Umbilical cord (tissue), 2 donors: ENCODE results near the gene PRKCB. TPM values are rescaled to one million over a fixed set of nuclear protein-coding genes. Genes with fewer than 3 reads are reported as not detected.

Source experiments
- DNase-seq: peaks from one replicate; pipeline ENCODE4 v3.0.0-alpha.2; 2015; ENCODE audit warnings: low spot score
- total RNA-seq: library from RNA; depleted of rRNA; stranded (reverse); fragments of >200 nt; gene quantifications from one replicate; pipeline ENCODE4 v1.2.3, GENCODE V29; 2014; ENCODE audit warnings: low replicate concordance; ENCODE audit not compliant: insufficient read depth

The PRKCB gene
- total RNA-seq, 1 donor from 2014 or later = 17.8 TPM

DNA sequence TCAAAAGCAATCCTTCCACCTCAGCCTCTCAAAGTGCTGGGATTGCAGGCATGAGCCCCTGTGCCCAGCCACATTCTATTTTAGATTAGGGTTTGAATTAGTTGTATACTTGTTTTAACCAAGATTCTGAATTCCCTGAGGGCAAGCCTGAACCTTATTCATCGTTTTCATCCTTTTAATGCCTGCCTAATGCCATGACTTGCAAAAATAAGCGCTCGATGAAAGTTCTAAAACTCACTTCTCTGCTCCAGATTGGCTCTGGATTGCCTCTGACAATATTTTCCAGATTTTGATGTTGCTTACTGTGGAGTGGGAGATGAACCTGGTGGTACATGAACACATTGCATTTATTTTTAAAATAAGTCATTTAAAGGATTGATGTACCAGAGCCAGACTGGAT lies 329.5 kb downstream of the PRKCB start:
- no peak for DNase-seq

DNA sequence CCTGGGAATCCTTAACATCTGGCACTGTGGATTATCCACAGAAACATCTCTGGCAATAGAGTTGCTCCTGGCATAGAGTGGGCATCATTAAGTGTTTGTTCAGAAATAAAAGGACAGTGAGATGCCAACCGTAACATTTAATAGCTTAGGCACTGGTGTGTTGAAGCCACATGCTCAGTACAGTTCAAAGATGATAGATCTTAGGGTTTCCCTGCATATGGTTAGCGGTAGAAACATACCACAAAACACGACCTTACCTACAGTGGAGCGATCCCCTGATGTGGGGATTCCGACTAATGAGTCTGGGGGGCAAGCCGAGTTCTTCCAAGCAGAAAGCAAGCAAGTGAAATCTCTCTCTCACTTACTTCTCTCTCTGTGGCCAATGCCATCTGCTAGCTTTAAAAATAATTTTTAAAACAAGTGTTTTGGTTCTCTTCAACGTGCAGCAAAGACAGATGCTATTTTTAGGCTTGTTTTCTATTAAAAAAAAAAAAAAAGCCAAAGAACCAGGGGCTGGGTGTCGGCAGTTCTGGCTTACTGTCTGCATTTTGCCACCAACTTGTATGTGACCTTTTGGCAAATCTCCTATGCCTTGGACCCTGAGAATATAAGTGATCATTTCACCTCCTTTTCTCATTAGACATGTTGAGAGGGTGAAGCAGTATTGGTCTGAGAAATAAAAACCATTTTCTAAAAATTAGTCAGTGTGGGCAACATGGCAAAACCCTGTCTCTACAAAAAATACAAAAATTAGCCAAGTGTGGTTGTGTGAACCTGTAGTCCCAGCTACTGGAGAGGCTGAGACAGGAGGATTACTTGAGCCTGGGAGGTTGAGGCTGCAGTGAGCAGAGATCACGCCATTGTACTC lies 331.1 kb downstream of the PRKCB start:
- no peak for DNase-seq

DNA sequence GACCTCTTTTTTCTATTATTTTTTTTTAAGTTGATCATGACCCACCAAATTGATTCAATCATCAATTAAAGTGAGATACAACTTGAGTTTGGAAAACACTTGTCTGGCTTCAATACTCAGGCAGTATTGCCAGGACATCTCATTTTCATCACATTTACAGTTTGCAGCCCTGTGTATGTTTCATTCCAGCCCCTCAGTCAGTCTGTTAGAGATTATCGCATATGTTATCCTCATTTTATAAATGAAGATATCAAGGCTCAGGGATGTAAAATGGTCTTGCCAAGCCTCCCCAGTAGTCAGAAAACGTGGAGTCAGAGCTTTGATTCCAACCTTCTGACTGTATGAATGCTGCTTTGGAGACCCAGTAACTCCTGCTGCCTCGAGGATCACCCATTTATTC lies 333.1 kb downstream of the PRKCB start:
- no peak for DNase-seq

DNA sequence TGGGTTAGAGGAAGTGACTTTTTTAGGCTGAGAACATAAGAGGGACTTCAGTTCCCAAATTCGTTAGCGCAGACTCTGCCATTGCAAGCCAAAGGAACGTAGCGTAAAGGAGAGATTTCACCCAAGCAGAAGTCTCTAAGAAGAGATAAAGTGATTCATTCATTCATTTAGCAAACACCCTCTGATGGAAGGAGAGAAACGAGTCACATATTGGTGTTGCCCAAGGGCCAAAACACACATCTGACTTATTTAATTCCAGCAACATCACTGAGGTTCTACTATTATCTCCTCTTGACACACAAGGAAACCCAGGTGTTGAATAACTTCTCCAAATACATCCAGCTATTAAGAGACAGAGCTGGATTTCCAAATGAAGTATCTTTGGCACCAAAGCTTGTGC lies 334.6 kb downstream of the PRKCB start:
- no peak for DNase-seq

DNA sequence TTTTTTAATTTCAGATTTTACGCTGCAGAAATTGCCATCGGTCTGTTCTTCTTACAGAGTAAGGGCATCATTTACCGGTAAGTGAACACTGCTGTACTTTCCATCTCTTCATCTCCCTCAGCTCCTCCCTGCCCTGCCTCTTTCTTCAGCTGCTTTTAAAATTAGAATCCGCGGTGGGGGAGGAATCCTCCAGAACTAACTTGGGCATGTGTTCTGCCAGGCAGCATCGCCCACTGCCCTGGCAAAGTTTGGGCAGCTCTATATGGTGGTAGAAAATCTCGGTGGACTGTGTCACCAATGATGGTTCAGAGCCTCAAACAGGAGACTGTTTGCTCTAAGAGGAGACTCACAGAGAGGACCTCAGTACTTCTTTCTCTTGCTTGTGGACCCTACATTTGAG lies 338.7 kb downstream of the PRKCB start:
- DNase-seq = no peak

DNA sequence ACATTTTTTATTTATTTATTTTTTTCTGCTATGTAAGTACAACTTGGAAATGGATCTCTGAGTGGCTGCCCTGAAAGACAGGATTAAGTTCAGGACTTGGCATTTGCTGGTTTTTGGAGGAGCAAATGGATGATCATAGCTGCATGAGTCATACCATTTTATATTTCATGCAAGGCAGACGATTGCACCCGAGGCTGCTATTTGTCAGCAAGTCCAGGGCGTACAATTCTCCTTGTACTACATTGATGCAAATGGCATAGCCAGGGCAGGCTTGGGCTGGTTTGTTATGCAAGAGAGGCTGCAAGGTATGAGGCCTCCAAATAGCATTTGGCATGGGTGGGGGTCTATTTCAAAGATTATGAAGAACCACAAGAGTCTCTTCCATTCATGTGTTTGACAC lies 339.2 kb downstream of the PRKCB start:
- no peak for DNase-seq

DNA sequence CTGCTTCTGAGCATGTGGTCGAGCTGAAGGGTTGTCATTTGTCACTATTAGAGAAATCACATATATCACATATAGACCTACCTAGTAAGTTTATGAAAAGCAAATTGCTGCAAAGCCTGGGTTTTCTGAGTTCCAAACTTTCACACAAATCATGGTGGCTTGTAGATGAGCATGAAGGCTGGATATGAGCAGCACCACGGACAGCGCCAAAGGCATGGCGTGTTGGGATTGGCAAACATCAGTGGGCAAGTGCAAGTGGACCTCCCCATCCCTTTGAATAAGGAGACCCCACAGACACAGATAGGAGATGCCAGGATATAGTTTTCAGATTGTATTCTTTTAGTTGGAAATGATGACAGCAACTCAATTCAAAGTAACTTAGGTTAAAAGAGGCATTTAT lies 342.7 kb downstream of the PRKCB start:
- DNase-seq = no peak

DNA sequence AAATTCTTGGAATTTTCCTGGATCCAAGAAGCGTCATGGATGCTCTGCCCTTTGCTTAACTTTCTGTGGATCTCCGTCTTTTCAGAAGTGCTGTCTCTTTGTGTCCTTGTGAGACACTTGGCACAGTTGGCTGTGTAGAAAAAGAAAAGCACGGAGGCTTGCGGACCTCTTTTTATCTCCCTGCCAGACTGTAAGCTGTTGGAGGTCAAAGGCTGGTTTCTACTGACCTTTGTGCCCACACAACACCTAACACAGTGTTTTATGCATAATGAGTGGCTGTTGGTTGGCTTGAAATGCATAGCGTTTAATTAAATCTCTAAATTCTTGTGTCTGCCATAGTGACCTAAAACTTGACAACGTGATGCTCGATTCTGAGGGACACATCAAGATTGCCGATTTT lies 344.7 kb downstream of the PRKCB start:
- no peak for DNase-seq

DNA sequence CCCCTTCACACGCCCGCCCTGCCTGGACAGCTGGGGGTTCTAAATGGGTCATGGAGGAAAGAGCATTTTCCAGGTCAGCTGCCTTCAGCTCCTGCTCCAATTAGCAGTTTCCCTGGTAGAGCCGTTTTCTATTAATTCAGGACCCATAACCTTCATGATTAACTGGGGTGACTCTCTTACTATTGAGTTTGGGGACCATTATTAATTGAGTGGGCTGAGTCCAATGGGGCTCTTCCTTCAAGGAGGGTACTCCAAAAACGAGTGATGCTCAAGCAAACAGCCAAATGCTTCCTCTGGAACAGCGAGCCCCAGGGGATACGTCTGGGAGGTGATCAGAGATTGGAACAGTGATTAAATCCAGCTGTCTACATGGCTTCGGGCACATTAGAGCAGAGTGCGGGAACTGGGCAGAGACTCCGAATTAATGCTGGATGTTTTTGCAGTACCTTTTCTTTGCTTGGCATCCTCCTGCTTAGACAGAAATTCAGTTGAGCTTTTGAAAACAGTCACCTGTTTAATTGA lies 352.3 kb downstream of the PRKCB start:
- no peak for DNase-seq

DNA sequence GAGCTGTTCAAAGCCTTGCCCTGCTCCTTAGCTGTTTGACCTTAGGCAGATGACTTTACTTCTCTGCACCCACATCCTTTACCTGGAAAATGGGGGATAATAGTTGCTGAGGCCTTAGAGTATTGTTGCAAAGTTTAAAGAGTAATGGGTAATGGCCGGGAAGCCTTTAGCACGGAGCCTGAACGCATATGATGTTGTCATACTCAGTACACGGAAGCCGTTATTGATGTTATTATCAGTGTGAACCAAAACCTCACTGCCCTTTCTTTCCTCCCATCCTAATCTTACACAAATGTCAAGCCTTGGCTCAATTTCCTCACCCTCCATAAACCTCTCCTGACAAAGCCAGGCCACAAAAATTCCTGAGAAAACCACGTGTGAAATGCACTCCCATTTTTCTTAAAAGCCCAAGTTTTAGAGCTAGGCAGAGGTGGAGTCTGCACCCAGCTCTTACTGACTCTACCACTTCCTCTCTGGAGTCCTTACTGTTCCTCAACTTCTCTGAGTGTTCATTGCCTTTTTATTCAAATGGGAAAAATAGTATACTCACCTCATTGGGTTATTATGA lies 353.1 kb downstream of the PRKCB start:
- no peak for DNase-seq

DNA sequence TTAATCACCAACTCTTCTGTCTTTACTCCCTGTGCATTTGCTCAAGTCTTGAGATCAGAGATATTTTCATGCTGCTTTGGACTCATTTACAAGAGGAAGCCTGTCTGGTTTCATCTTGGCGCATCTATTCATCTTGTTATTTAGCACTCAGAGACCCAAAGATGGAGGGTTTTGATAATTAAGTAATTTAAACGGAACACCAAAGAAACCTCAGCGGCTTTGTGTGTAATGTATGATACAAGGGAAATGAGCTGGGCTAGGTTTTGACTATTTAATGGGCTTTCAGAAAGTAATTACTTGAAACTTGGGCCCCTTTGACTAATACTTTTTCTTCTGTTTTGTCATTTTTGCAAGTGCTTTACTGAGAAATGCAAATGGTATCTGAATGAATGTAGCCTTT lies 354.2 kb downstream of the PRKCB start:
- no peak for DNase-seq

DNA sequence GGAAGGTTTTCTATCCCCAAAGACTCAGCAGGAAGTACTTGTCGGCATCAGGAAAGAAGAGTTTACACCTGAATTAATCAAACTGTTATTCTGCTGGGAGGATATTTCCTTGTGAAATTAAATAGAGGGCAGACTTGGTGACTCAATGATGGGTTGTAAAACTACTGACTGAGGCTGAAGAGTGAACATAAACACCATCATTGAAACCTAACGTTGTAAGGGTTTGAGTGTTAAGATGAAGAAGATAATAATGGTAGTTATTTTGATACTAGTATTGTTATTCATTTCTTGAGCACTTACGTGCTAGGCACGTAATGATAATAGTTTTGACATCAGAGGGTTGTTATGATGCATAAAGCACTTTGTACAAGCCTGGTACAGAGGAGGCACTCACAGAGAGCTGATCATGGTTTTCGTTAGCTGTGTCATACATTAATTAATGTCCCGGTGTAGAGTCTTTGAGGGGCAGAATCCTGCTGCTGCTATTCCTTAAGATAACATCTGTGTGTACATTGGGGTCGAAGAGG lies 356.2 kb downstream of the PRKCB start:
- DNase-seq = no peak

DNA sequence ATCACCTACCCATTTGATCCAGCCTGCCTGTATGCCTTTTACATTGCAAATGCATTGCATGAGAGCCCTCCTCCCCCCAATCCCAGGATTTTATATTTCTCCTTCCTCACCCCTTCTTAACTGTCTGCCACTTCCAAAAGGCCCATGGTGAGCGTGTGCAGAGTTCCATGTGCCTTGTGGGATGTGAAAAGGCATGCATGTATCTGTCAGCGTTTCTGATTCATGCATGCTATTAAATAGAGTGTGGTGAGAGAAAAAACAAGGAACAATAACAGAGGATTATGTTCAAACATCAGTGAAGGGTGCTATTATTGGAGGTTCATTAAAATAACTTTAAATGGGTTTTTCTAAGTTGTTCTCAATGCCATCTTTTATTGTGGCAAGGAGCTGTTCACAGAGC lies 359.4 kb downstream of the PRKCB start:
- DNase-seq = no peak

DNA sequence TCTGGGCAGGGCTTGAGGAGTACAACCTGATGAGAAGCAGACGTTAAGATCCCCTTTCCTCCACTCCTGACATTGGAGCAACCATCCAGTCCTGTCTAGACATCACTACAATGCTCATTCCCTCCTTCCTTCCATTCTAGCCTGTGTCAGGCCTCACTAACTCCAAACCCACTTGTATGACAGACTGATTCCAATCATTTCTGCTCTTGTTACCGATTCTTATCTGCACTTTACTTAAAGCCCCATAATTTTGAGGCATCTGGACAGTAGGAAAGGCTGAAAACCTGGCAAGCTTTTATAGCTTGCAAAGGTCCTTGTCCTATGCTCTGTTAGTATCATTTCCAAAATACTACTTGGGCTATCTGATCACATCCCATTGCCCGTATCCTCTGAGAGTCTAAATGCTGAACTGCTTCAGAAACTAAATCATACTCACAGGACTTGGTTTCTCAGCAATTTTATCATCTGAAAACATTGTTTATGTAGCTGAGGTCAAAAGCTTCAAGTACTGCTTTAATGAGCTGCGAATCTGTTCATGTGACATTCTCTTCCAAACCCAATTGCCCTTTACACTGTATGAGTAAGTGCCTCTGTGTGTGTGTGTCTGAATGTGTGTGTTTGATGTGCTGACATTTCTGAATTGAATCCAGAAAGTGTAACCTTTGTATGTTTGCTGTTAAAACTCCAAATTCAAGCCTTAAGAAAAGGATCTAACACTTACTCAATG lies 363.2 kb downstream of the PRKCB start:
- DNase-seq = no peak

DNA sequence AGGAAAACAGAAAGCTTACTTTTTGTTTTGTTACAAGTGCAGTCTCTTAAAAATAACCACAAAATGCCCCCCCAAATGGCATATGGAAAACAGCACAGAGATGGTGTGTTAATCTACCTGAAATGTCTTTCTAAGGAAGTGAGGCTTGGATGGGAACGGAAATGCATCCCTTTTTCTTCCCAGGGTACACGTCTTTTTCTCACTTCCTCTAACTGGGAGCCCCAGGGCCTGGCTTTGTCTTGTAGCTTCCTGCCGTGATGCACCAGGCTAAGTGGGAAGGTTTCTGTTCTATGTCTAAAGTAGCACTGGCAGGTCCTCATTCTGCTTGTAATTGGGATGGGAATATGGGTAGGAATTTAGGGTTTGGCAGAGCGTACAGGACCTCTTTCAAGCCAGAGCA lies 367.9 kb downstream of the PRKCB start:
- no peak for DNase-seq

DNA sequence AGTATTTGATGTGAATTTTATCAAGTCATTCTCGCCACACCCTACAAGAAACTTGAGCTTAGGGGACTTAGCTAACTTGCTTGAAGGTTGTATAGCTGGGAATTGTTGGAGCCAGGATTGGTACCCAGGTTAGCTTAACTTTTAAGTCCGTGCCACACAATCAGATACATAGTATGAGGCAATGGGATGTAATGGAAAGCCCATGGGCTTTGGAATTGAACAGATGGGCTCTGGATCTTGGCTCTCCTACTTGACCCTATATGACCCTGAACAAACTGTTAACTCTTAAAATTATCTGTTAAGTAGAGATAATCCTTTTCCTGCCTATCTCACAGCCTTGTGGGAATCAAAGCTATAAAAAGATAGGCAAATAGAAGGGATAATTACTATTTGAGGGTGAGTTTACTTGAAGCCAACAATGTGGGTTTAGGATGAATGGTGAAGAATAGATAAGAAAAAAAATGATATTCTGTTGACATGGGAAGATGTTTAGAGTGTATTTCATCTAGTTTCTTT lies 368.4 kb downstream of the PRKCB start:
- no peak for DNase-seq

DNA sequence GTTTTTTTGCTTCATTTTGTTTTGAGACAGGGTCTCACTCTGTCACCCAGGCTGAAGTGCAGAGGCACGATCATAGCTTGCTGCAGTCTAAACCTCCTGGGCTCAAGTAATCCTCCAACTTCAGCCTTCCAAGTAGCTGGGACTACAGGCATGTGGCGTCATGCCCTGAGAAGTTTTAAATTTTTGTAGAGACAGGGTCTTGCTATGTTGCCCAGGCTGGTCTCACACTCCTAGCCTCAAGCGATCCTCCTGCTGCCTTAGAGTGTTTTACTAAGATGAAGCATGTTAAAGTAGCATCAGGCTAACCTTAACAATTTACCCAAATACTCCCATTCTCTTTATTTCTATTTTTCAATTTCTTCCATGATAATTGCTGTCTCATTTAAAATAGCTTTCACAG lies 371.1 kb downstream of the PRKCB start:
- no peak for DNase-seq

DNA sequence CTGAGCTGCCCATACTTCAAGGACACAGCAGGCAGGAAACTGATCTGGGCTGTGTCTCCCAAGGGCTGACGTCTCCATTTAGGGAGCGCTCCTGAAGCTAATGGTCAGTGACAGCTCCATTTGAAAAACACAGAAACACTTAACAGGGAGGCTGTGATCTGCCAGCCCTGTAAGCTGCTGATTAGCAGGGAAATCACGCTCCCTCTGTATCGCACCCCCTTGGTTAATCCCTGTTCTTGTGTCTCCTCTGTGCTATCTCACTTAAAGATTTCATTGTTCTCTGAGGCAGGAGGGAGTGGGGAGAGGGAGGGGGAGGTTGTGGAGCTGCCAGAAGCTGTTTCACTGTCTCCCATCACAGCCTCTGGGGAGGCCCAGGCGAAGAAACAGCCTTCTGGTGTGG lies 372.9 kb downstream of the PRKCB start:
- DNase-seq = no peak

DNA sequence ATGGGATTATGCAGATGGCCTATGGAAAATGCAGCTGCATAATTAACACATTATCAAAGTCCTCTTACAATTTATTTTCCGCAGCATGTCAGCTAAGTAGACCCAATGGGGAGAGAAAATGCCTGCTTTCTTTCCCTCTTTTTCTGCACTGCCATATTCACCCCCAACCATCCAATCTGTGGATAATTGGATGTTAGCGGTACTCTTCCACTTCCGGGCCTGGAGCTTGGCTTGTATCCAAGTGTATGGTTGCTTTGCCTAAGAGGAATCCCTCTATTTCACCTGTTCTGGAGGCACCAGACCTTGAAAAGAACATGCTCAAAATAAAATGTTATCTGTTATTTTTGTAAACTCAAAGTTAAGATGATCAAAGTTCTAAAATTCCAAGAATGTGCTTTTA lies 379.2 kb downstream of the PRKCB start:
- DNase-seq = no peak

DNA sequence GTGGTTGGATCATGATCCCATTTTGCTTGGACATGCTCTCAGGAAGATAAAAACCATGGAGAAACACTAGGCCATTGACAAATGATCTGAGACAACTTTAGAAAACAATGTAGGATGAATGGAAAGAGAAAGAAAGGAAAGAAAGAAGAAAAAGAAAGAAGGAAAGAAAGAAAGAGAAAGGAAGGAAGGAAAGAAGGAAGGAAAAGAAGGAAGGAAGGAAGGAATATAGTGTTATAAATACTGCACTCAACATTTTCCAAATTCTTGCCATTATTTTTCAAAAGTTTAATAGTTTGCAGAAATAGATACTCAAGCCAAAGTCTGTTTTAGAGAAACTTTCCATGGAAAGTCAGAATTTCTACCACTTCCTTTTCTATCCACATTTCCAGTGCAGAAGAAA lies 381.2 kb downstream of the PRKCB start:
- DNase-seq = no peak

DNA sequence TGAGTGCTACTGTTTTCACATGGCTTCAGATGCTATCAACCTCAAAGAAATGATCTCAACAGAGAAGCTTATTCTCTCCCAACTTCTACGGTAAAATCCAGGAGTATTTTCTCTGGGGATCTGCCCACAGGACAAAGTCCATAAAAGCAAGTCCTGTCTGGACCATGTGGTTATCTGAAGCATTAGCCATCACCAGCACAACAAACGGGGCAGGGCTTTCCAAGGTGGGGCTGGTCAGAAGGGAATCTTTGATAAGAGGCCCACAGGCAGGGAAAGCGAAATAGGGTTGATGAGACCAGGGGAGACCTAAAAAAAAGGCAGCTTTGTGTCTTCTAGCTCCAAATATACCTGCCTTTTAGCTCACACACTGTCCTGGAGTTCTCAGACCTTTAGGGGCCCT lies 381.7 kb downstream of the PRKCB start:
- no peak for DNase-seq

DNA sequence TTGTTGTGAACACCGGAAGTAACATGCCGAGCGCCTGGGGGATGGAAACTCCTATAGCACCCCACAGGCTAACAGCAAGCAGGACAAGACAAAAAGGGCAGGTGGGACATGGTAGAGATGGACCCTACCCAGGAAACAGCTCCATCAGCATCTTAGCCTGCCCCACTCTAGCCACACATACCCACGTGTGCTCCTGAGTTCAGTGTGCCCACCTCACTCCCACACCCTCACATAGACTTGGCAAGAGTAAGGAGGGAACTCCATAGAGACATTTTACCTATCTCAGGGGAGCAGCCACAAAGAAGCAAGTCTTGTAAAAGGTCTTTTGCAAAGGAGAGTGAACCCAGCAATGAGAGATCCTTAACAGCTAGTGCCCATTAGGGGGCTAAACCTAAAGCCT lies 382.5 kb downstream of the PRKCB start:
- no peak for DNase-seq
